NCI-H146 treated with DMSO at 0.1 percent for 48 hours (cell line): ENCODE data around the gene TNFRSF6B.

ENCODE experiments used
- DNase-seq: peaks from one replicate; lab custom pipeline; 2025; ENCODE audit not compliant: unreplicated experiment; lab: John Stamatoyannopoulos, UW

TNFRSF6B gene

DNA sequence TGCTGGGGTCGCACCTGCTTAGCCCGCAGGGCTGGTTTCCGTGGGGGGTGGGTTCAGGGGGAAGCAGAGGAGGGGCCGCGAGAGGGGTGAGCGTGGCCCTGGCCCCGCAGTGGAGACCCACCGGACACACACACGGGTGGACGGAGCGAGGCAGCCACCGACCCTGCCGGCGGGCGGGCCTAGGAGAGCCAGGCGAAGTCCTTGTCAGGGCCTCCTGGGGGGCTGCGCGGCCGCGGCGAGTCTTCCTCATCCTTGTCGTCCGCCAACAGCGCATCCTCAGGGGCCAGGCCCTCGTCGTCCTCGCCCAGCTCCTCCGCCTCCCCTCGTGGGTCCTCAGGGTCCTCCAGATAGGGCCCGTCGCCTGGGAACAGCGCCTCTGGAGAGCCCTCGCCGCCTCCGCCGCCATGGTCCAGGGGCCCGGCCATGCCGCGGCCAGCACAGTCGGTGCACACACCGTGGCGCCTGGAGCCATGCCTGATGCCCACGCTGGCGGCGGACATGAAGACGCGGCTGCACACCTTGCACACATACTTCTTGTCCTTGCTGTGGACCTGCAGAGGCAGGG lies 50.4 kb downstream of the TNFRSF6B start:
- no peak for DNase-seq

DNA sequence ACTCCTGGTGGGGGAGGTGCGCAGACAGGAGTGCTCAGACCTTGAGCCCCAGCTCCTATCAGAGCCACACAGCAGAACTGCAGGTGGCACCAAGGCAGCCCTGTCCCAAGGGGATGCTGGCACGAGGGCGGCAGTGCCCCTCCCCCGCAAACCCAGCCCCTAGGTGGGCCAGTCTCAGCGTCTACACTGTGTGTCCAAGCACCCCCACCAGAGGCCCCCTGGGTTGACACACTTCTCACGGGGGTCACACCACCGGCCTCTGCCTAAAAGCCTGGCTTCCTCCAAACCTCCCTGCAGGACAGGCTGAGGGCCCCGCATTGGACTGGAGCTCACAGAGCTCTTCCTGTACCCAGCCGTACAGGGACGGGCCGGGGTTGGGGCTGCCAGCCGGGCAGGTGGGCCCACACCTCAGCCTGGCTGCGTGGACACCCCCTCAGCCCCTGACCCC lies 51.2 kb downstream of the TNFRSF6B start:
- no peak for DNase-seq
